Stimulated activated CD4-positive, alpha-beta T cell treated with anti-CD3 and anti-CD28 coated beads, TNF-alpha, amount 100 ng/mL, for 4 hours (primary cell): Measurements from ENCODE around the gene PTPRG.

Source experiments
- DNase-seq, 3 experiments: peaks; one replicate each; pipeline ENCODE4 v3.0.0-alpha.2; 2020; ENCODE audit warnings: low read depth in 3 of 3

The PTPRG gene

DNA sequence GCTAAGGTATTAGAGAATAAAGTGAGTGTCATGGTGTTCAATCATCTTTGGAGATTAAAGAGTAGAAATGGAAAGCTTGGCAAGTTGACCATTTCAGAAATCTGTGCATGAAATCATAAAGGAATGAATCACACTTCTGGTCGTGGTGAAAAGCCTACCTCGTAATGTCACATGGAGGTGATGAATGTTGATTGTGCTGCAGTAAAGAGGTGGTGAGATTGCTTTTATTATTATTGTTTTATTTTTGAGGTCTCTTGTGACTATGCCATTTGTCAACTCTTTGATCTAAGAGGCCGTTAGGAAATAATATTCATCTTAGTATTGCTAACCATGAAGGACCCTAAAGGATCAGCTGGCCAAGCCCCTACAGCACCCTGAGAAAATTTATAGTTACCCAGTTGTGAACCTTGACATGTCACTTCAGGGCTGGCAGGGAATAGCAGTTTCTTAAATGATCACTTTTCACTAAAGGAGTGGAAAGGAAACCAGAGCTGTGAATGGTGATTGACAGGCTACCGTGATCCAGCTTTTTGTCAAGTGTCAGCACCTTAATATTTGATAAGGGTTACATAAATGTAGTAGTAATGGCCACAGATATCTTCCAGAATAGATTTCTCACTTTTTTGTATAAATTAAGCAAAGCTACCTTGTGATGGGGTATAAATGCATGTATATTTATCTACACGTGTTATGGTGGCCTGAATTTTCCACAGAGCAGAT is 203.9 kb downstream of the PTPRG start:
- no peak for DNase-seq

DNA sequence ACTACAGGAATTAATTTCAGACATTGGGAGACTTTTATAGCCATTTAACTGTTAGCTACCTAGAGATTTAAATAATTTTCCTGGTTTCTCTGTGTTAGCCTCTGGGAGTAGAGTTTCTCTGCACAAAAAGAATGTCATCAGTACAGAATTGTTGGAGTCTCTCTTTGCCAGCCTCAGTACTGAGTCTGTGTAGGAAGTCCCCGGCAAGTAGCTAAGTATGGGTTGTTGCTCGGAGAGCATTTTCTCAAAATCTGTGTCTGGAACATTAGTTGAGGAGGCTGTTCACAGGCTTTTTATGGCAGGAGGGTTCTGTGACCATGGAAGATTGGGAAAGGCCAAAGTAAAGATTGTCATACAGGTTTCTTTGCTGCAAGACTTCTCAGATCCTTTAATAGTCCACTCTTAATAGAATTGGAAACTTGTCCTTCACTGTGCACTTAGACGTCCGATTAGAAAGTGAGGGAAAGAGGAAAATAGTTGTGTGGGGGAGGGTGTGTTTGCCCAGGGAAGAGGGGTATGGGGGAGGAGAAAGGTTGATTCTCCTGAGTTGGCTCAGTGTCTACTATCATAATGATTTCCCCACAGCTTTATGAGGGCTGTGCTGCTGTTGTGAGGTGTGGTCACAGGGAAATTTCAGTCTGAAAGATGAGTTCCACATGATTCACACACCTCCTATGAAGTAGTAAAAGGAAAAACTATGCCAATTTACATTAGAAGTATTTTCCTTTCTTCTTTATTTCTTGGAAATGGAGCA is 207.1 kb downstream of the PTPRG start:
- no peak for DNase-seq

DNA sequence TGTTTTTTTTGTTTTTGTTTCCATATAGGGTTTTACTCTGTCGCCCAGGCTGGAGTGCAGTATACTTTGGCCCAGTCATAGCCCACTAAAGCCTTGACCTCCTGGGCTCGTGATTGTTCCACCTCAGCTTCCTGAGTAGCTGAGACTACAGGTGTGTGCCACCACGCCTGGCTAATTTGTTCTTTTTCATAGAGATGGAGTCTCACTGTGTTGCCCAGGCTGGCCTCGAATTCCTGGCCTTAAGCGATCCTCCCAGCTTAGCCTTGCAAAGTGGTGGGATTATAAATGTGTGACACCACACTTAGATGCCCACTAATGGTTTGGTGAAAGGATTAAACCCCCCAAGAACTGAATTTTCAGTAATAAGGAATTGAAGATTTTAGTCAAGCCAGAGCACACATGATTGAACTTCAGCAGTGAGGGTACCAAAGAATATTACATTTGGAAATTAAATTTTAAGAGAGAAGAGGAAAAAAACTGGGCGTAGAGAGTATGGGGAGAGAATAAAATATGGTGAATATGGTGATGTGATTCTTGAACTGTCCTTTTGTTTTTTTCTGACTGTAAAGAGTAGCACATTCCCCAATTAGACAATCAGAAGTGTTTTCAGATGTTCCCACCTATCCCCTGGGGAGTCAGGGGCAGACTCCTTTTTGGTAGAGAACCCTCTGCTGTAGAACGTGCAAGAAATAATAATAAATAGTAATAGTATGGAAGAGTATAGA is 208.1 kb downstream of the PTPRG start:
- DNase-seq, result no peak

DNA sequence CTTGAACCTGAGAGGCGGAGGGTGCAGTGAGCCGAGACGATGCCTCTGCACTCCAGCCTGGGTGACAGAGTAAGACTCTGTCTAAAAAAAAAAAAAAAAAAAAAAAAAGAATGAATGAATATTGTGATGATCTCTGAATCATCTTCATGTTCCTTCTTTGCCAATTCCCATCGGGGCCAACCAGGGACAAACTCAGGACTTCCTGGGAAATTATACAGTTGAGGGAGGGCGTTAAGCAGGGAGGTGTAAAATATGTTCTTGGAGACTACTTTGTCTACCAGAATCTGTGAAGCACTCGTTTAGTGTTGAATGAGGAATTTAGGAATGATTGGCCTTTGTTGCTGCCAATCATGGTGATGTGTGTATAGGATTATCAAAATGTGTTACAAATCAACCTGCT is 210.6 kb downstream of the PTPRG start:
- DNase-seq, result no peak

DNA sequence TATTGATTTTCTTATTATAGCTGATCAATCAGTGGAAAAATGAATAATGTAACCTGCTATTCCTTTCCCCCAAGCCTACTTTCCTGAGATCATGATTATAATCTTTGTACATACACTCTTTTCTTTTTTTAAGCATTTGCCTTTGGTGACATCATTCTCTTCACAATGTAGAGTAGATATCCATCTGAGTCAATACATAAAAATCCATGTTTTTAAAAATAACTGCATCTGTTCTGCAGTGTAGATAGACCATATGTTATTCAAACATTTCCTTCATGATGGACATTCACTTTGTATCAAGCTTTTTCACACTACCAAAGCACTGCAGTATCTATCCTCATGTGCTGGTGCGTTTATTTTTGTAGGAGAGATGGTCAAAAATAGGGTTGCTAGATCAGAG is 211.1 kb downstream of the PTPRG start:
- no peak for DNase-seq

DNA sequence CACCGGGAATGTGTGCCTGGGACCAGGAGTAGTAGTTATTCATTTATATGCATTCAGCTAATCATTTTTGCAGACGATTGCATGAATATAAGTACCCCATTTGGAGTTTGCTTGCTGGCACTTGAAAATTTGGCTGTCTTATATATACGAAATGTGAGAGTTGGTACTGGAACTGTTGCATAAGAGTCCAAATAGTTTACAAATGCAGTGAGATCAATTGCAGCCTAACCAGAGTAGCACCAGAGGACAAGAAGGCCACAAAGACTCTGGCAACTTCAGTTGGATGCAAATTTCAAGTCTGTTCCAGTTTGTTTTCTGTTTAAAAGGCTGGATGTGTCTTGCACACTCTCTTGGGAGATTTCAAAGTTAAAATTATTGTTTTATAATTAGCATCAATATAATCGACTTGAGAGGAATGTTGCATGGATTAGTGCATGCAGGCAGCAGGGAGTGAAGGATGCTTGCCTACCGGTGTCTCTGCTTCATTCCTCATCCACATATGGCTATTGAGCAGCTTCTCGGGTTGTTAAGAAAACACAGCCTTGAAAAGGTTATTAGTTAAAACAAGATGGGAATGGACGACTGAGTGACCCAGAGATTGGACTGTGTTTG is 213.0 kb downstream of the PTPRG start:
- no peak for DNase-seq

DNA sequence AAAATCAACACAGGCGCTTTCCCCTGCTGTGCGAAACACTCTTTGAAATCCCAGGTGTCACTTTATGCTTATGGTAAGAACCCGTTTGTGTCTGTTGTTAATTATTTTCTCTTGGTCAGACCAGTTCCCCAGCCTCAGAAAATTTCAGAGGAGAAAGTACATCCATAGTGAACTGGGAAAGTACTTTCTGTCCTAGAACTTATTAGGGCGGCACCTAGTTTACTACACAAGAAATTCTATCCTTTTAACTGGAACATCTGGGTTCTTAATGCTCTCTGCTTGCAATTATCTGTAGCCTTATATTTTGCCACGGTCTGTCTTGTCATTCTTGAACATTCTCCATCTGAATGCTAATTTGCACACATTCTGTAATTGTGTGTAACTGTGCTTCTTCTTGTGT is 215.0 kb downstream of the PTPRG start:
- no peak for DNase-seq

DNA sequence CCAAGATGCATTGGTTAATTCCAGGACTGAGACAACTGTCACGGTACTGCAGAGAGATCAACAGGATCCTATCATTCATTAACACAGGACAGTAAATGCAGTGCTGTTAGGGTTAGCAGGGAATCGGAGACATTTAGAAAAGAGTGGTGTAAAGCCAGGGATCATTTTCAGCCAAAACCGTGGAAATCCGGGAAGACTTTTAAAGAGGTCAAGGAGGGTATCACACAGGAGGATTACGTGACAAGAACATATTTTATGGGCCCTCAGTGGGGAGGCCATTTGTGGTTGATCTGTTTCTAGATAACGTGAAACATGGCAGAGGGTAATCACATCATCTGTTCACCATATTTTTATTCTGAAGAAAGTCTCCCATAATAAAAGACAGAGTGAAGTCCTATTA is 216.1 kb downstream of the PTPRG start:
- DNase-seq, result no peak

DNA sequence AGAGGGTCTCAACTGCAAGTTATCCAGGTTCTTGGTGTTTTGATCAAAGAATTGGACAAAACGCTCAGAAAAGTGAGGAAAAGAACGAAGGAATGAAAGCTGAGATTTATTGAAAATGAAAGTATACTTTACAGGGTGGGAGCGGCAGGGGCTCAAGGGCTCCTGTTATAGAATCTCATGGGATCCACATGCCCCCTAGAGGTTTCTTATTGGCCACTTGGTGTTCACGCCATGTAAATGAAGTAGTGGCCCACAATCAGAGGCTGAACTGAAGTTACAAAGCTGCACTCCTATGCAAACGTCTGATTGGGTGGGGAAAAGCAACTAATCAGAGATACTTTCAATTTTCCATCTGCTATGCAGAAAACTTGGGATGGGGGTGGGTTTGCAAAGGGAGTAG is 216.7 kb downstream of the PTPRG start:
- DNase-seq, result no peak

DNA sequence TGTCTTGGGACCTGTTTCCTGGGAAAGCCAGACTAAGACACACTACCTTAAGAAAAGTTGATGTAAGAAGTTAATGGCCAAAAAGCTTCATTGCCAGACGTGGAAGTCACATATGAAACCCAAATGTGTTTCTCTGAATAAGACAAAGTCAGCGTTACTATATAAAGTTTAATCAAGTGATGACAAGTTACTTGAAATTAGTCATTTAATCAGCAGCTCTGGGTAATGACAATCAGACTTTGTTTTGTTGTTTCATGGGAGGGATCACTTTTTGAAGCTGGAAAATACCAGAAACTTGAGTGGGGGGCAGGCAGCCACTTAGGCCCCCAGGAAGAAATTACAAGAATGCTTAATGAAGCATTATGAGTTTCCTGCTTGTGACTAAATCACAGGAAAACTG is 218.6 kb downstream of the PTPRG start:
- DNase-seq, result no peak

DNA sequence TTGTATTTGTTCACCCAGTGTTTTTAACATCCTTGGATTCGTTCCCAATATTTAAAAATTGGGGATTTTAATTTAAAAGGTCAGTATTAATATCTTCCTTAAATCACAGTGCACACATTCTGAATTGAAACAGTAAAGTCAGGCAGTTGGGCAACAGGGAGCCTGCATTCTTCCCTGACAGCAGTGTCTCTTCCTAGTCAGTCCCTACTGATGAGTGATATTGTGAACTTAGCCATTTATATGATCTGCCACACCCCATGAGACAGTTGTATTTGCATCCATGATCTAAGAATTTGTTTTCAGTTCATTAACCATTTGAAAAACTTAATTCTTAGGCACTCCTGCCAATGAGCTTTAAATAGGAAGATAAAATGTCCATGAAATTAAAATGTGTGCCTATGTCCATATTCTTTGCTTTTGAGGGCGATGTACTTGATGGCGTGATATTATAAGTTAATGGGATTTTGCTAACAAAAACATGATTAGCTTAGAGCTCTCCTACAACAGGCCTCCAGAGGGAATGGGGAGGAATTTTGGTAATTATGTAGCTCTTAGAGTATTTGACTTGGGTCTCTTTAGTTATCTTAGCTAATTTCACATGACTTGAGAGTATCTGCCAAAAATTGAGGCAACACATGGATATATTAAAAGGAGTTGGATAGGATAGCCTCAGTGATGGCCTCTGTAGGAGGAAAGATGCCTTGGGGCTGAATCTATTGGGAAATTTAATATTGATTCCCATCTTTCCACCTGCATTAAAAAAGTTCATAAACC is 219.3 kb downstream of the PTPRG start:
- no peak for DNase-seq

DNA sequence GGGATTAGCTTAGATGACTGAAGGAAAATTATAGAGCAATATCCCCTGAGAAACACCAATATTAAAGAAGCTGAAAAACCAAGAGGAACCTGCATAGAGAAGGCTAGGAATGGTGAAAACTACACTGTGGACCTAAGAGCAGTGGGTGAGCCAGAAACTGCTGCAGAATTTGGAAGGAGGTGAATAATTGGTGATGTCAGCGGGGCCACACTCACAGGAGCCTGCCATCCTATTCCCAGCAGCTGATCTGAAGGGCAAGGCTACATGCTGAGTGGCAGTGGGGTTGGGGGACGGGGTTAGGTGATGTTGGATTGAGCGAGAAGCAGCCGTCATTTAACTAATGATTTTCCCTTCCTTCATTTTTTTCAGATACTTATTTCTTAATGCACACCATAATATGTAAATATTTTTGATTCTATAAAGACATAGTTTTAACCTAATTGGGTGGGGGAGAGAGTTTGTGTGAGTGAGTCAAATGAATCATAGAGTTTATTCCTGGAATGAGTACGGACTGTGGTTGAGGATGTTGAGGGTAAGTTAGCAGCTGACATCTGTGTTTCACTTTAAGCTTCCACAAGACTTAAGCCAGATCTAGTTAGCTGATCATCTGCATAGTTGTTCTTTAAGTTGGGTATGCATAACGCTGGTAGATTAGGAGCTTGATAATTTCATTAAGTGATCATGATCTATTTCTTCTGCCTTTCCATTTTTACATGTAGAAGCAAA is 222.8 kb downstream of the PTPRG start:
- DNase-seq, result no peak

DNA sequence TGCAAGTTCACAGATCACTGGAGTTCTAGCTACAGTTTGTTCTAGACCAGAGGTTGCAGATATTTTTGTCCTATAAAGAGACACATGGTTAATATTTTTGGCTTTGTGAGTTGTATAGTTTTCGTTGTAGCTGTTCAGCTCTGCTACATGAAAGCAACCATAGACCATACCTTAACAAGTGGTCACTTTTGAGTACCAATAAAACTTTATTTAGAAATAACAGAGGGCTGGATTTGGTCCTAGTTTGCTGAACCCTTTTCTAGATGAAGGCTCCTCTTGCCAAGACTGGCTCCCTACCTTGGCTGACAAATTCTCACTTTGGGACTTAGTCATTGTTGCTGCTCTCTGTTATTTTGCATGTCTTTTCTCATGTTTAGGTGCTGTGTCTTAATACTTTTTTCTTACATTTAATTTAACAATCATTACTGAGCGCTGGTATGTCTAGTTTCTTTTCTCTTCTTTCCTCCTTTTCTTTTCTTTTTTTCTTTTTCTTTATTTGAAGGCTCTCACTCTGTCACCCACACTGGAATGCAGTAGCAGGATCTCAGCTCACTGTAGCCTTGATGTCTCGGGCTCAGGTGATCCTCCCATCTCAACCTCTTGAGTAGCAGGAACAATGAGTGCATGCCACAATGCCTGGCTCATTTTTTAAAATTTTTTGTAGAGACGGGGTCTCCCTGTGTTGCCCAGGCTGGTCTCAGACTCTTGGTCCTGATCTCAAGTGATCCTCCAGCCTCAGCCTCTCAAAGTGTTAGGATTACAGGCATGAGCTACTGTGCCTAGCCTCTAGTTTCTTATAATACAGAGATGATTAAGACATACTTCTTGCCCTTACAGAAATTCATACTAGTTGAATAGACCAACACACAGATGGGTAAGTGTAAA is 227.5 kb downstream of the PTPRG start:
- no peak for DNase-seq

DNA sequence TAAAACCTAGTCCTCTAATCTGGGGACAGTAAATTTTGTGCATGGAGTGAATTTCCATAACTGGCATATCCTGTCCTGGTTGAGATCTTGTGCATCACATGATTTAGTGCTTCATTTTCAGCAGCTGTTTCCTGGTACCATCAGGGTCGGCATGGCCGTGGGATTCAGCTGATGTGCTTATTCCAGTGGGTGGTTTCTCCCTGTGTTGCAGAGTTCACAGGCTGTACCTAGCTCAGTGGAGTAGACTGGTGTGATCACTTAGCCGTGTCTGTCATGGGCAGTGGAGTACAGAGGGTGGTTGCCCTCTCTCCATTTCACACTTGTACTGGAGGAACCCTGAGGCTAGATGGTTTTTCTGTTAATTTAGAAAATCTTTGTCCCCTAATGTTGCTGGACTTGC is 228.5 kb downstream of the PTPRG start:
- no peak for DNase-seq

DNA sequence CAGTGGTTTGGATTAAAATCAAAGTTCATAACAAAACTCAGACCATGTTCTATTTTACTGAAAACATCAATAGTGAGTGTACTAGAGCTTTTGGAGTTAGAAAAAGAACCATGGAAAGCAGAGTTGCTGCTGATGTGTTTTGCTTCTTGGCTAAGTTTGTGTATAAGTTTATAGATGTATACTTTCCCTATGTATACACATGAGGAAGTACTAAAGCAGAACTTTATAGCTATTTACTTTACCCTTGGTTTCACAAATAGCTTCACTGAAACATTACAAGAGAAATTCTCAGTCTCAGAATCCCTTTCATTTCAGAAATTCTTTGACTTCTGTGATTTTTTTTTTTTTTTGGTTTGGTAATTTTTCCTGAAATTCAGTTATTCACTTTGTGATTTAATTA is 229.0 kb downstream of the PTPRG start:
- no peak for DNase-seq

DNA sequence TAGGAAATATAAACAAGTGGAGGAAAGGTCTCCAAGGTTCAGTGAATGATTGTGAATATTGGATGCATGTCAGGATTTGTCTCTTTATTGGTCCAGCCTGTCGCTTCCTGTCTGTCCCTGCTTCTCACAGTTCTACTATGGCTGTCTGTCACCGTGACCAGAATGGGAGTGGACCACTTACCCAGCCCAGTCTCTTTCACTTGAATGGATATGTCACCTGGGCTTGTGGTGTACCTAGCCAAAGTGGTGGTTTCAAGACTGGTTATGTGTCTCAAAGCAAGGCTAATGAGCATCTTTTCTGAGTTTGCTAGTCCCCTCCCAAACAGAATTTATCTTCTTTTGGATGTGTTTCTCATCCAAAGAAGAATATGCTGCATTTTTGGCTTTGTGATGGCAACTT is 231.7 kb downstream of the PTPRG start:
- DNase-seq, result no peak

DNA sequence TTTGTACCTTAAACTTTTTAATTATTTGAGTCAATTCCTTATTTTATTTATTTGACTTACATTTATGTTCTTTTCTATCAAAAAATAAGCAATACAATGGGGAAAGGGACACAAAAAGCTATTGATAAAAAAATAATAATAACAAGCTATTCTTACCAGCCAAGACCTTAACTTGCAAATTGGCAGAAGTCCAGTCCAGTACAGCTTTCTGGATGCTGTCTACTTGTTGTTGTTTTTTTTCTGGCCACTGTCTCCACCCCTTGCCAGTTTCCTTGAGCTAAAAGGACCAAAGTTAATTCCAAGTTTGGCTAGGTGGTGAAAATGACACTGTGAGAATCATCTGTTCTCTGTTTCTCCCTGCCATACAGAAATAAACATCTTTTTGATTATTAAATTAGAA is 232.2 kb downstream of the PTPRG start:
- DNase-seq, result no peak

DNA sequence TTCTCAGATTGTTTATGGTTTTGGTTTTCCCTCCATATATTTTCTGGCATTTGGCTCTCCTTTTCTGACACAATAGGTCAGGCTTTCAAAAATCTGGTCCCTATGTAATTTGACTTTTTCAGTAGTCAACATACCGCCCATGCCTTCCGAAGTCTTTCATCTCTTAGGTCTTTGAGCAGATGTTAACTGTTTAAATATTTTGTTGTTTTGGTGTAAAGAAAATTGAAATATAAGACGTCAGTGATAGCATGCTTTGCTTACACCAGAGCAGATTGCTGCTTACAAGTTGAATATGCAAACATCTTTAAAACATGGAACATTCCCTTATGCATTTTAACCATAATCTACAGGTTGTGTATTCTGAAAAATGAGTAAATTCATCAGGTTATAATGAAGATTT is 233.0 kb downstream of the PTPRG start:
- DNase-seq, result no peak

DNA sequence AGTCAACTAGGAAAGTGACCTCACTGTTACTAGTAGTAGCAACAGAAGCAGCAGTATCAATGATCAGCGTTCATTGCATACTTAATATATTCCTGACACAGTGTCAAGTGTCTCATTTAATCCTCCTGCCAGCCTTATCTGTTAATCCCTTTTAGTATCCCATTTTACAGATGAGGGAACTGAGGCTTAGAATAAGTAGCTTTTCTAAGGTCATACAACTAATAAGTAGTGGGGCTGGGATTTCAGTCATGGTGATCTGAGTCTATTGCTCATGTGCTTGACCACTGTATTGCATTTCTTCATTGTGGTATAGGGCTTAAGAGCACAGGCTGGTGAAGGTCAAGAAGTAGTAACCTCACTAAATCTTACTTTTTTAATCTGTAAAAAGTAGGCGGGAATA is 233.6 kb downstream of the PTPRG start:
- no peak for DNase-seq

DNA sequence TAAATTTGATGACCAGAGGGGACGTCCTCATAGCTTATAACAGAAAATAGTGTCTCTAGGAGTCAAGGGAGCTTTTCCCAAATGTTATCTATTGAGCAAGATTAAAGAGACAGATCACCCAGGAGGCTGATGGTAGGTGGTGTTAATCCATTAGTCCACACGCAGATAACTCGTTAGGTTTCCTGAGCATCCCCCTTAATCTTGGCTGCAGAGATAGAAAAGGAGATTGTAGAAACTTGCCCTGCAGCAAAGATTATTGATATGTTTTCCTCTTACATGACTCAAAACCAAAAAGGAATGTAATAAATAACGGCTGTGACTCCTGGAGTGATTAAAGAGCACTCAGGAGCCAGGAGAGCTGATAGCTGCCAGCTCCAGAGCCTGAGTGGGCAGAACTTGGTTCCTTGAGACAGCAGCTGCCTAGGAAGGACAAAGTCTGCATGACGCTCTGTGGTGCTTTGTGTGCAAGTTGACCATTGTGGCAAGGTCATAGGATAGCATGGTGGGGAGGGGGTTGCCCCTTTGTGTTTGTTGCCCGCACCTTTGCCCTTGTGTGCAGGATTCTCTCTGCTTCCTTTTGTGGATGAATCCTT is 234.8 kb downstream of the PTPRG start:
- no peak for DNase-seq
